ENCODE data around the gene LCN9.
"Not testable (repeated sequence)": the region's sequence is repeated elsewhere in the genome, so short reads cannot be mapped to it uniquely, and the experiment has no call there.

LCN9 gene

DNA sequence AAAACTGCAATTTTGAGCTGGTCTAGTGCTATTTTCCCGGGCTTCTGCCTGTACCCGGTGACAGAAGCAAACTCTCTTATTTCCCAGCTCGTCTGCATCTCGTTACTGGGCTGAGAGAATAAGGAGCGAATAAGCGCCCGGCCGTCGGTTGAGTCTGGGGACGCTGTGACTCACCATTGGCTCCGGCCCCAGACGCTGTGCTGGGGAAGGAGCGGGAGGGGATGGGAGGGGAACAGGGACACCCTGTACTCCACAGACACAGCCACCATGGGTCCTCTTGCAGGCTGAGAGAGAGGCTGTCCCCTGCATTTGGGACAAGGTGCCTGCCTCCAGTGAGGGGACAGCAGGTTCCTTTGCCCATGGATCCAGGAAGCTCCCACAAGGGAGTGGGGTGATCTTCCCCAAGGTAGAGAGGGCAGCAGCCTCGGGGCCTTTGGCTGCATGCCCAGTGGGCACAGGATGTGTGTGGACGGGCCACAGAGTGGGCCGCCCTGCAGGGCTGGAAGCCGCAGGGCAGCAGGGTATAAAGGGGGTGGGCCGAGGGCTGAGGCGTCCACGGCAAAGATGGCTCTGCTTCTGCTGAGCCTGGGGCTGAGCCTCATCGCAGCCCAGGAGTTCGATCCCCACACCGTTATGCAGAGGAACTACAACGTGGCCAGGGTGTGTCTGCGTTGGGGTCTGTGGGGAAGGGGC lies at the start of gene LCN9:
TSS of gene LCN9 (plus strand) at position 552 of the 693 bp plus-strand sequence. CDS start at position 565, 13 bp downstream.
- peak; percentile 0 for DNase-seq (ENCODE audit: low spot score)

GRCh38 chr9:135613946-135614805 lies 48.9 kb upstream of the LCN9 start:
- DNase-seq (ENCODE audit: low spot score) = no peak

- DNase-seq (ENCODE audit: low spot score) = no peak
These were observed 48.1 kb upstream of the LCN9 start for GRCh38 chr9:135614821-135615665.

DNA sequence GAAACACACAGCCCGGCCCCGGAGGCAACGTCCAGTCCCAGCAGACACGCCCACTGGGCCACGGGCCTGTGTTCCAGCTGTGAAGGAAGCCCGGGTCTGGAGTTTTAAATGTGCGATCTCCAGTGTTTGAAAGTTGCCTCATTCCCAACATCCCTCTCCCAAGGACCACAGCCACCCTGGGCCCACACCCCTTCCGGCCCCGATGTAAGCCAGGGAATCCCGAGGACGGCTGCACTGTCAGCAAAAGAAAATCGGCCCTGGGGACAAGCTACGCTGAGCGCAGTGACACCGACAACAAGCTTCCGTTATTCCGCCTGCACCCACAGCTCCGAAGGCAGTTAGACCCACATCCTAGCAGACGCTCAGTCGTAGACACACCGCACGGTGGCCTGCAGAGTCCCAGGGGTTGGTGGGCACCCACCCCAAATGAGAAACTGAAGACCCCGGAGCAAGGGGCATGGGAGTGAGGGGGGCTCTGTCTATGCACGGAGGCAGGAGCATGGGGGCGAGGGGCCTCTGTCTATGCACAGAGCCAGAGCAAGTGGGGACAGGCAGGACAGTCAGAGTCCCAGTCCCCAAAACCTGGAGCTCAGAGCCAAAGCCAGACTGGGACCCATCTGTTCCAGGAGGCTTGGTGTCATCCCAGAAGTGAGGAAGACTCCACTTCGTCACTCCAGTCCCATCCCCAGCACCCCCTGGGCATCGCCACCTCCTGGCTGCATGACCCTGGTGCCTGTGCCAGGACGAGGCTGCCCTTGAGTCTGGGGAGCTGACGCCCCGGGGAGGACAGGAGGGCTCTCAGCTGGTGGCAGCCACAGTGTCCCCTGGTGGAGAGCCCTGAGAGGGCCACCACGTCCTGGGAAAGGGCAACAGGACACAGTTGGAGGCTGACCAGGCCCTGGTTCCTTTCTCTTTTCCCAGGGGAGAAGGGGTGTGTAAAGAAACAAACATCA lies 47.2 kb upstream of the LCN9 start:
- DNase-seq (ENCODE audit: low spot score) = no peak

DNA sequence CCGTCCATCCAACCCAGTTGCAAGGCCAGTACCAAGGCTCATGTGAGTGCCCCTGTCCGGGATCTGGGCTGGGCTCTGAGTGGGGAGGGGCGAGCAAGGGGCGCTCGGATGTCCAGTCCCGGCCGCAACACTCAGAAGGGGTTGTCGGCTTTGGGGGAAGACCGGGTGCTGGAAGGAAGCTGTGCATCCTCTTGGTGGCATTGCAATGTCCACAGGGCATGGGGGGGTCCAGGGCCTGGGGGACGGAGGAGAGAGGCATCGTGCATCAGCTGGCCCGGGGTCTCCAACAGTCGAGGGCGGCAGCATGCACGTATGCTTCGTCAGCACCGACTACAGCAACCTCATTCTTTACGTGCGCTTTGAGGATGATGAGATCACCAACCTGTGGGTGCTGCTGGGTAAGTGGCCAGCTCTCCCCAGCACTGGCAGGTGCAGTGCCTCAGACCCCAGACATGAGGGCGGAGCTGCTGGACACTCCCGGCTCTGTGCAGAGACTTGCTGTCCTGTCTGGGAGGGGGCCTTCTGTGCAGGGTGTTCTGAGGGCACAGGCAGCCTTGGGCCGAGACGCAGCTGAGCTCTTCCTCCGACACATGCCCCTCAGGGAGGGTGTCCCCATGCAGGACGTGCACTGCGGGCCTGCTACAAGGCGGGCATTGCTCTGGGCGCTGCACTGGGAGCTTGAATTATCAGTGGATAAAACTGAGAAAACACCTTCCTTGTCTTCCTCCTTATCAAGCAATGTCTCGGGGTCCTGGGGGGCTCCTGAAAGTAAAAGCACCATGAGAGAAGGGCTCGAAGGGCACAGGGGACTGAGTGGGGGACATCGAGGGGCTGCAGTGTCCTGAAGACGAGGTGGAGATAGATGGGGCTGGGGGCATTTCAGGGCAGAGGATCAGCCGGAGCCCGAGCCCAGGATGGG lies 46.2 kb upstream of the LCN9 start:
- no peak for DNase-seq (ENCODE audit: low spot score)

GRCh38 chr9:135617538-135617900 lies 45.6 kb upstream of the LCN9 start:
- DNase-seq (ENCODE audit: low spot score) = no peak

GRCh38 chr9:135617991-135618411 lies 45.1 kb upstream of the LCN9 start:
- DNase-seq (ENCODE audit: low spot score) = no peak

DNA sequence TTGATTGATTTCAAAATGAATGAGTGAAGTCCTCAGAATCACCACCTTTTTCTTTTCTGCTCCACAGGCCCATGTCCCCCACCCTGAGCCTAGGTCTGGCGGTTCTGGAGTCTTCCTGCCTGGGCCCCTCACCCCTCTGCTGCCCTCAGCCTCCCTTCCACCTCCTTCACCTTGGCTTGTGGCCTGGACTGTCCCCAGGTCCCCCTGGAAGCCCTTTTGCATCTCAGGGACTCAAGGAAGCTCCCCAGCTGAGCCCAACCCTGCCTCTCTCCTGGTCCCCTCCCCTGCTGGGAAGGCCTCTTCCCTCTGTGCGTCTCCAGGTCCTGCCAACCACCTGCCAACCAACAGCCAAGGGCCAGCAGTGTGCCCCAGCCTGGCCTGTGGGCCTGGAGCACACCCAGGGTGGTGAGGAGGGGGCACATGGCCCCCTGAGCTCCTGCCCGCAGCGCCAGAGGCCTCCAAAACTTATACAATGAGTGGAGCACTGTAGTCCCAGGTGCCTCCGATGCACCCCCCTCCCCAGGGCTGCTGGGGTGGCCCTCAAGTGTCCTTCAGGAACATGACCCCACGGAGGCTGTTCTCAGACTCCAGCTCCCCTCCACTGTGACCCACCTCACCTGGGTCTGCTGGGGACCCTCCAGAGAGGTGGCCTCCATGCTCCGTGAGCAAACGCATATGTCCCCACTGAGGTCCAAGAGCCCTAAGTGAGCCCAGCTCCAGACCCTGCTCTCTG lies 44.1 kb upstream of the LCN9 start:
- no peak for DNase-seq (ENCODE audit: low spot score)

GRCh38 chr9:135619599-135619886 lies 43.6 kb upstream of the LCN9 start:
- no peak for DNase-seq (ENCODE audit: low spot score)

GRCh38 chr9:135620558-135620957 lies 42.6 kb upstream of the LCN9 start:
- no peak for DNase-seq (ENCODE audit: low spot score)

- DNase-seq (ENCODE audit: low spot score) = no peak
These were observed 40.6 kb upstream of the LCN9 start for GRCh38 chr9:135622415-135623020.

- DNase-seq (ENCODE audit: low spot score) = no peak
These were observed 38.8 kb upstream of the LCN9 start for GRCh38 chr9:135624282-135624681.

DNA sequence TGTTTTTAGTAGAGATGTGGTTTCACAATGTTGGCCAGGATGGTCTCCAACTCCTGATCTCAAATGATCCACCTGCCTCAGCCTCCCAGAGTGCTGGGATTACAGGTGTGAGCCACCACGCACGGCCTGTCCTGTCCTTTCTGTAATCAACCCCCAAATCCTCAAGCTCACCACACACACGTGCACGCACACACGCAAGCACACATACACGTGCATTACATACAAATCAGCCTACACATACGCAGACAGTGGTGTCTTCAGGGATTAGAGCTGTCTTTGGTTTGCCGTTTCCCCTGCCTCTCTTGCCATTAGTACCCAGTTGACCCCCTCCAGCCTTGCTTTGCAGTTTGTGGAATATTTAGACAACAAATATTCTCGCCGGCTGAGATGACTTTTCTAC lies 30.3 kb upstream of the LCN9 start:
- no peak for DNase-seq (ENCODE audit: low spot score)

GRCh38 chr9:135636930-135637530 lies 26.1 kb upstream of the LCN9 start:
- DNase-seq (ENCODE audit: low spot score) = not testable (repeated sequence)

- no peak for DNase-seq (ENCODE audit: low spot score)
These were observed 23.9 kb upstream of the LCN9 start, which contains the start of gene GLT6D1 for GRCh38 chr9:135639196-135639595. Gene GLT6D1 (minus strand): TSS chr9:135639540. CDS start chr9:135639187, 353 bp downstream.

DNA sequence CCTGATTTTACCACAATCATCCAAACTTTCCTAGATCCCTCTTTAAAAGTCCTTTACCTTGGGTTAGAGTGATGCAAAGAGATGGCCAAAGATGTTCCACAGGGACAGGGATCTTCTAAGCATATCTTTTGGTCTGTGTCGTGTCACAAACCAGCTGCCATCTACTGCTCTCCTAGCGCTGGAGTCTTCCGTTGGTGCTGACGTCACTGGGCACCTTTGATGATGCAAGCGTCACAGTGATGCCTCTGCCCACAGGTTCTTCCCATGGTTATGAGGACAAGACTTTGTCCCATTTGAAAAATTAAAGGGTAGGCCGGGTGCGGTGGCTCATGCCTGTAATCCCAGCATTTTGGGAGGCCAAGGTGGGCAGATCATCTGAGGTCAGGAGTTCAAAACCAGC lies 22.1 kb upstream of the LCN9 start:
- no peak for DNase-seq (ENCODE audit: low spot score)

GRCh38 chr9:135641745-135642144 lies 21.4 kb upstream of the LCN9 start:
- DNase-seq (ENCODE audit: low spot score) = no peak

GRCh38 chr9:135644631-135645218 lies 18.4 kb upstream of the LCN9 start:
- DNase-seq (ENCODE audit: low spot score) = no peak
